ENCODE measurements around the gene CTU2. TPM values are rescaled to one million over a fixed set of nuclear protein-coding genes. Genes with fewer than 3 reads are reported as not detected.

Gene CTU2
- total RNA-seq, 3 donors from 2014 or later = 7.3 to 8.2 (median 7.8) TPM

DNA sequence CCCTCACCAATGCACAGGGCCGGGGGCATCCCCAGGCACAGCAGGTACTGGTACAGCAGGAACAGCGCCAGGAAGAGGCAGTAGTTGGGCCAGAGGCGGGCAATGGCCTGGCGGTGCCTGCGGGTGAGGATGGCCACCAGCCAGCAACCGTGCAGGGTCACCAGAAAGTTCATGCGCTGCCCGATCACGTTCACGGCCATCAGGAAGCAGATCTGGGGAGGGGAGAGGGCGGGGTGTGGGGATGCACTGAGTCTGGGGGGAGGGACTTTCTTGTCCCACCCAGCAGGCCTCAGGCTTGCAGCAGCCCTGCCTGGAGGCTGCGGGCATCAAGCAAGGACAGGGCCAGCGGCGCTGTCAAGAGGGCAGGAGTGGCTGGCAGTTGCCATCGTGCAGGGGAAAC is 25.4 kb downstream of the CTU2 start:
- Histone ChIP-seq H3K27me3 (no peaks in the 10 kb centered on the region), H3K4me3 (no peak overlapping the region), H3K36me3 (peaks cover 7% of the 10 kb centered on the region), H3K27ac (no peak overlapping the region), H3K4me1 (no peaks in the 10 kb centered on the region), H3K9me3 (no peaks in the 10 kb centered on the region)
- TF ChIP-seq CTCF (IDR thresholded peaks at IDR 0.05) (no peak), POLR2A (IDR thresholded peaks at IDR 0.05) (no peak), POLR2AphosphoS5 (IDR thresholded peaks at IDR 0.05) (no peak)
- no peak for DNase-seq (ENCODE audit: low spot score in 2 of 2)
- intact Hi-C loops (cut with DNase I; ENCODE audit: low total_unique reads) = no loop called here

GRCh38 chr16:88732172-88732960 is 26.1 kb downstream of the CTU2 start:
- intact Hi-C loops (cut with DNase I; ENCODE audit: low total_unique reads) = no loop called here
- Histone ChIP-seq H3K4me3 (no peak overlapping the region), H3K9me3 (no peaks in the 10 kb centered on the region), H3K27me3 (no peaks in the 10 kb centered on the region), H3K36me3 (peaks cover 7% of the 10 kb centered on the region), H3K27ac (no peak overlapping the region), H3K4me1 (no peaks in the 10 kb centered on the region)
- no peak for DNase-seq (ENCODE audit: low spot score in 2 of 2)
- TF ChIP-seq CTCF (IDR thresholded peaks at IDR 0.05) (no peak), POLR2A (IDR thresholded peaks at IDR 0.05) (no peak), POLR2AphosphoS5 (IDR thresholded peaks at IDR 0.05) (no peak)

- Histone ChIP-seq H3K4me1 (peaks cover 0 to 4% of the 10 kb centered on the region in 2 donors), H3K27ac (no peak overlapping the region), H3K4me3 (no peak overlapping the region), H3K9me3 (no peaks in the 10 kb centered on the region), H3K27me3 (no peaks in the 10 kb centered on the region), H3K36me3 (peaks cover 7% of the 10 kb centered on the region)
- intact Hi-C loops (cut with DNase I; ENCODE audit: low total_unique reads) = no loop called here
- DNase-seq (ENCODE audit: low spot score in 2 of 2) = no peak
- TF ChIP-seq POLR2AphosphoS5 (IDR thresholded peaks at IDR 0.05) = no peak
- no peak for TF ChIP-seq CTCF (IDR thresholded peaks at IDR 0.05)
- TF ChIP-seq POLR2A (IDR thresholded peaks at IDR 0.05) = no peak
Measured at GRCh38 chr16:88732961-88733294, 26.6 kb downstream of the CTU2 start.

DNA sequence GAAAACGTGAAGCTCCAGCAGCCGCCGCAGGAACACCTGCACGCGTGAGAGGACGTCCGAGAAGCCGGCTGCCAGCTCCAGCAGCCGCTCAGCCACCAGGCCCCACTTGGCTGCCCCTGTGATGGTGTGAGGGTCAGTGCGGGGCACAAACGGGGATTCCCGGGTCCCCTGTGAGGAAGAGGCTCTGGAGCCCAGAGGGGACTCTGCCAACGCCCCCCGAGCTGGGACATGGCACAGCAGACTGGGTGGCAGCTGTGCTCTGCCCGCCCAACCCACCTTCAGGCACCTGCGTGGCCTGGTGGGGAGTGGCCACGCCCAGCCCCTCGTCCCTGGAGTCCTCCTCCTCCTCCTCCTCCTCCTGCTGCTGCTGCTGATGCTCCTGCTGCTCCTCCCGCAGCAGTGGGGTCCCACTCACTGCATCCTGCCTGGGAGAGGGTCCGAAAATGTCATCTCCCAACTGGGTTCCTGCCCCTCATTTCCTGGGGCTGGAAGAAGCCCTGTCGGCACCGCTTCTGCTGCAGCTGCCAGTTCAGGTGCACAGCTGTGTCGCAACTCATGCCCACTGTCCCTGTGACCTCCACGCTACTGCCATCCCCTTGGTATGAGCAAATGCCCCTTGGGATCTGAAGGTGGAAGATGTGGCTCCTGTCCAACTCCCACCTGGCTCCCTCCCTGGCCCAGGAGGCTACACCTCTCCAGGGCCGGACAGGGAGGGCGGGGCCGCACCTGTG is 27.5 kb downstream of the CTU2 start:
- Histone ChIP-seq H3K27ac (no peak overlapping the region), H3K4me3 (no peak overlapping the region), H3K4me1 (peaks cover 0 to 4% of the 10 kb centered on the region in 2 donors), H3K9me3 (no peaks in the 10 kb centered on the region), H3K36me3 (peaks cover 7% of the 10 kb centered on the region), H3K27me3 (no peaks in the 10 kb centered on the region)
- DNase-seq (ENCODE audit: low spot score in 2 of 2) = no peak
- TF ChIP-seq CTCF (IDR thresholded peaks at IDR 0.05) (no peak), POLR2AphosphoS5 (IDR thresholded peaks at IDR 0.05) (no peak), POLR2A (IDR thresholded peaks at IDR 0.05) (no peak)
- intact Hi-C loops (cut with DNase I; ENCODE audit: low total_unique reads) = no loop called here

- peaks cover 7% of the 10 kb centered on the region for H3K36me3 ChIP-seq
- H3K9me3 ChIP-seq = no peaks in the 10 kb centered on the region
- H3K27me3 ChIP-seq = no peaks in the 10 kb centered on the region
- no peak for DNase-seq (ENCODE audit: low spot score in 2 of 2)
- no peak for TF ChIP-seq POLR2AphosphoS5 (IDR thresholded peaks at IDR 0.05)
- TF ChIP-seq CTCF (IDR thresholded peaks at IDR 0.05) = no peak
- no peak for TF ChIP-seq POLR2A (IDR thresholded peaks at IDR 0.05)
- no peak overlapping the region for H3K27ac ChIP-seq
- intact Hi-C loops (cut with DNase I; ENCODE audit: low total_unique reads) = no loop called here
- H3K4me3 ChIP-seq = no peak overlapping the region
- peaks cover 0 to 4% of the 10 kb centered on the region in 2 donors for H3K4me1 ChIP-seq
Measured at GRCh38 chr16:88734361-88734728, 28.0 kb downstream of the CTU2 start.

All from breast epithelium (tissue), 4 donors.